Skeletal muscle cell (primary cell): Measurements from ENCODE around the gene SPRED2.

Experiments used
- DNase-seq: peaks from one replicate; pipeline ENCODE4 v3.0.0-alpha.2; 2010; ENCODE audit warnings: low read depth
- H3K4me3 ChIP-seq: 2 replicates; pipeline ENCODE4 v1.5.1; 2011; ENCODE audit warnings: low read depth, mild to moderate bottlenecking, control low read depth, low read length, moderate library complexity

Gene SPRED2

DNA sequence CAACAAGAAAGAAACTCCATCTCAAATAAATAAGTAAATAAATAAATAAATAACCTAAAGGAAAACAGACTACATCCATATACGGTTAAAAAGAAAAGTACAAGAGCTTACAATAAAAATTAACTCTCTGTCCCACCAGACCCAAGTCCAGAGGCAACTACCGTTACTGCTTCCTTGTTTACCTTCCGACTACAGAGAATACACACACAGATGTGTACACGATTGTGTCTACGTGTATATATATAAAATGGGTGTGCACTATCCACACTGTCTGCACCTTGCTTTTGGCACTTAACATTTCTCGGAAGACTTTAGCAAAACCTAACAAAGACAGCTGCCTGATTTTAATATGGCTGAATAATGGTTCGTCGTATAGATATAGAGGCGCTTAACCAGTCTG lies 134.9 kb downstream of the SPRED2 start:
- H3K4me3 ChIP-seq, result no peak overlapping the region
- DNase-seq, result no peak

DNA sequence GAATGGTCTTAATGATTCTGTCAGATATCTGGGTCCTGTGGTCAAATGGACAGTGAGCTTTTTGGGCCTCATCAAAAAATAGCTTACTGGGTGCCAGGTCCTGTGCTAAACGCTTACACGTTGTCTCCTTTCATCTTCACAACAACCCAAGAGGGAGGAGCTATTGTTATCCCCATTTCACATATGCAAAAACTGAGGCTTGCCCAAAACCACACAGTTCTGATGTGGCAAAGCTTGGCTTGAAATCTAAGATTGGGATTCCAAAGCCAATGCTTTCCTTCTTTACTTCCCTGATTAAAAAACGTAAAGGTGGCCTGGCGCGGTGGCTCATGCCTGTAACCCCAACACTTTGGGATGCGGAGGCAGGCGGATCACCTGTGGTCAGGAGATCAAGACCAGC lies 135.4 kb downstream of the SPRED2 start:
- DNase-seq, result no peak
- H3K4me3 ChIP-seq, result no peak overlapping the region

DNA sequence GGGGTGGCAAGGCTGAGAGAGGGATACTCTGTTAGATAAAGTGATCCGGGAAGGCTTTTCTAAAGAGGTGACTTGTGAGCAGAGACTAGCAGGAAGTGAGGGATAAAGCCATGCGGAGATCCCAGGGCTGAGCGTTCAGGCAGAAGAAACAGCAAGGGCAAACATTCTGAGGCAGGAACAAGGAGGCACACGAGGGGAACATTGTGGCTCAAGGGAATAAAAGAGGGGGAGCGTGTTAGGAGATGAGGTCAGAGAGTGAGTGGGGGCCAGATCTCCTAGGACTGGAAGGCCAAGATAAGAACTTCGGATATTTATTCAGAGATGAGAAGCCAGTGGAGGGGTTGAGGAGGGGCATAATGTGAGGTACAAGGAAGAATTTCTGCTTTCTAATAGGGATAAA lies 137.7 kb downstream of the SPRED2 start:
- H3K4me3 ChIP-seq, result no peak overlapping the region
- DNase-seq, result no peak

DNA sequence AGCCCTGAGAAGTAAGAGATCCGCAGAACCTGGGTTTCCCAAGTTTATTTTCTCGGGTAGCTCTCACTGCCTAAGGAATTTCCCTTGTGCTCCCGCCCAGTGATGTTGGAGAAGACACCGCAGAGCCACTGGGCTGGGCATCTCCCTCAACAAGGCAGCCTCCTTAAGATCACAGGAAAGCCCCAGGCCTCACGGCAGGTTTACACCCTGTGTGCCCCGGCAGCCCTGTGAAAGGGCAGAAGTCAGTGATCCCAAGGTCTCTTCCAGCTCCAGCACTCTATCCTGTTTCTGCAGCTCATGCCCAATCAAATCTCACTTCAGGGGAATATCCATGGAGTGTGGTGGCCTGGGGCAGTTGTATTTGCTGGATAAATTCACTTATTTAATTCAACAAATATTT lies 138.3 kb downstream of the SPRED2 start:
- no peak overlapping the region for H3K4me3 ChIP-seq
- DNase-seq, result no peak

DNA sequence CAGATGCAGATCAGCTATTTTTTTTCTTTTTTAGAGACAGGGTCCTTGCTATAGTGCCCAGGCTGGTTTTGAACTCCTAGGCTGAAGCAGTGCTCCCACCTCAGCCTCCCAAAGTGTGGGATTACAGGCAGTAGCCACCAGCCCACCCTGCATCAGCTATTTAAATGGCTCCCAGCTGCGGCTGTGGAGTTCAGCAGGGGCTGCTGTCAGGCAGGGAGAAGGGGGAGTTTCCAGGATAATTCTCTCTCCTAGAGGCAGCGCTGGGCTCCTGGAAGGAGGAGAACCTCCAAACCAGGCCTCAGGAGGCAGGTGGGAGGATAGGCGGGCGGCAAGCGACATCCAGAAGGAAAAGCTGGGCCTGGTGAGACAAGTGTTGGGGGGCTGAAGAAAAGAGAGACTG lies 139.0 kb downstream of the SPRED2 start:
- no peak for DNase-seq
- H3K4me3 ChIP-seq, result no peak overlapping the region

DNA sequence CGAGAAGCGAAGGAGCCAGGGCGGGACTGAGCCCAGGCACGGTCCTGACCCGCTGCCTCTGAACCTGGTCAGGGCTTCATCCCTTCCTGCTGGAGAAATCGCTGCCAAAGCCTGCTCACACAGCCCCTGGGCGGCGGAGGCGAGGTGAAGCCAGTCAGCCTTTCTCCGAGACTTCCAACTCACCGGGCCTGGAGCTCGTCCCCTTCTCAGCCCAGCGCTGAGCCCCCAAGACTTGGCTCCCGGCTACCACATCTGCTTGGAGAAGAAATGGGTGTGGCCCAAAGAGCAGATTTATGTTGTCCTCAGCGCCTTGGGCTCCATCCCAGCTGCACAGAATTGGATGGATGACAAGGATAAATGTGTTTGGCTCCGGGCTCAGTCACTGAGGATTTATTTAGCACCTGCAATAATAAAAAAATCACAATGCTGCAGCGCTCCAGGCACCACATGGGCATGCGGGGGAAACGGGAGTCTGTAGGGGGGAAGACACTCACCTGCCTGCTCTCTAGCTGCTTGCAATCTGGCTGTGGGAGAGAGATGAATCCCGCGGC lies 139.9 kb downstream of the SPRED2 start:
- DNase-seq, result no peak
- H3K4me3 ChIP-seq, result no peak overlapping the region

DNA sequence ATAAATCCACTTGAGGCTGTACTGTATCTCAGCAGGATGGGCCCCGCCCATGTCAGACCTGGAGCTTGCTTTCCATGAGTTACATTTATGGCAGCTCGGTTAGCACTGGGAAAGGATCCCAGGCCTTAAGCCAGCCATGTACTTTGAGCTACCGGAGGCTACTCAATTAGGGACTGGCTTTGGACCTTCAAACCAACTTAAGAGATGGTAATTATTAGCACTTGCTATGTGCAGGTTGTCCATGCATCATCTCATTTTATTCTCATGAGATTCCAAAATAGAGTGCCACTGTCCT lies 140.3 kb downstream of the SPRED2 start:
- DNase-seq, result no peak
- H3K4me3 ChIP-seq, result no peak overlapping the region

DNA sequence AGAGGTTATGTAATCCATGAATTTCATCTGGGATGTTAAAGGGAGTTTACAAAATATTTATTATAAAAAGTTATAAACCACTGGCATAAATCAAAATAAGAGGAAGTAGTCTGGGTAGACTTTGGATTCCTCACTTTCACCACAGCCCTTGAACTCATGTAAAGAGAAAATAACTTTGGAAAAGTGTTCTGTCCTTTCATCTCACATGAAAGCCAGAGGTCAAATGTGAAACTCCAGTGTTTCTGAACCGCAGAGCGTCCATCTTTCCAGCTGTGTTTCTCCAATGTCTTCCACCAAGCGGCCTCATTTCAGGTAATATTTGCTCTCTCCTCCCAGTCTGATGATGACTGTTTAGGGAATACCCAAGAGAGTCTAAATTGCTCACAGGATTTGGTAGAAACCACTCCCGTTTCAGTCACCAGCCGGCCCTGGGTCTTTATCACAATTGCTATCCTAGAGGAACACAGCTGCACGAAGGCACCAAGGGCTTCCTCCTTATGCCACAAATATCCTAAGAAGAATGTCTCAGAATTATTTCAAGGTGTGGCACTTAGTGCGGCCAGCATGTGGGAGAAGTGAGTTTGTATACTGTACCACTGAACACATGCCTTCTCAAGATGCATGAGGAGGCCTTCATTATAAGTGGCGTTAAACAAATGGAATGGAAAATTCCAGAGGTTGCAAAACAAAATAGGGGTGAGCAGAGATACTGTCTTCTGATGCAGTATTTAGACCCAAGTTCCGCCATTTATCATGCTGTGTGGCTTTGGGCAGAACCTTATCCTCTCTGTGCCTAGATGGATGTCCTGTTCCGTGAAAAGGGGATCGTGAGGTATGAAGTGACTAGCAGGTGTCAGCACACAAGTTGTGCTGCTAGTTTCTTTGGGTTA lies 140.9 kb downstream of the SPRED2 start:
- DNase-seq, result no peak
- no peak overlapping the region for H3K4me3 ChIP-seq

DNA sequence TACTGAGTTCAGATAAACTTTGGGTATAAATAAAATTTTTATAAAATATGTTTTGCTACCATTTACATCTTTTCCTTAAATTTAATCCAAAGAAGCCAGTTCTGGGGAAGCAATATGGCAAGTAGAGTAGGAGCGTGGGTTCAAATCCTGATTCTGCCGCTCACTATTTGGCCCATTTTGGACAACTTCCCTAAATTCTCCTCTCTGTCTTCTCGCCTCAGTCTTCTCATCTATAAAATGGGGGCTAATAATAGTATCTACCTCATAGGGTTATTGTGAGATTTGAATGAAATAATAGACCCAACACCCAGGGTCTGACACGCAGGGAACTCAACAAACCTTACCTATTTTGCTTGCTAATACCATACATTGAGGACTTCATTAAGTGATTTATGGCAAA lies 145.0 kb downstream of the SPRED2 start:
- DNase-seq, result no peak
- H3K4me3 ChIP-seq, result no peak overlapping the region

DNA sequence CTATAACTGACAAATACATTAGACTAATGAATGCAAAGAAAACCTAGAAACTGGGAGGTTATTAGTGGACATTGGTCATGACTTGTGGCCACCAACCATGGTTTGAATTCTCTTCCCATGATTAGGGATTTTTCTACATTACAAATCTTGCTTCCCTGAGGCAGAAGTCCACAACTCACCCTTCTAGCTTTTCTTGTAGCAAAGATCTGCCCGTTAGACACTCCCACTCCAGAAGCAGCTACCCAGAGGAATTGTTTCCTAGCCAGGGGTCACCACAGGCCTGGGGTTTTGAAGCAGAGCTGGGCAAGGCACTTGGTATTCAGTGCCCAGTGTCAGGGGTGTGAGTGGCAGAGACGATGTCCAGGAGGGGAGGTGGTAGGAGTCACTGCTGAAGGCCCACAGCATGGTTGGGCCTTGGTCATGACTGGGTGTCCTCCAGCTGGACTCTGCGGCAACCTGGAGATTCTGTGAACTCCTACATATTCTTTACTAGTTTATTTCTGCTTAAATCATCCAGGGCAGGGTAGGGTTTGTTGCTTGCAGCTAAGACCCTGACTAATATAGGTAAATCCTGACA lies 149.8 kb downstream of the SPRED2 start:
- DNase-seq, result no peak
- H3K4me3 ChIP-seq, result no peak overlapping the region

DNA sequence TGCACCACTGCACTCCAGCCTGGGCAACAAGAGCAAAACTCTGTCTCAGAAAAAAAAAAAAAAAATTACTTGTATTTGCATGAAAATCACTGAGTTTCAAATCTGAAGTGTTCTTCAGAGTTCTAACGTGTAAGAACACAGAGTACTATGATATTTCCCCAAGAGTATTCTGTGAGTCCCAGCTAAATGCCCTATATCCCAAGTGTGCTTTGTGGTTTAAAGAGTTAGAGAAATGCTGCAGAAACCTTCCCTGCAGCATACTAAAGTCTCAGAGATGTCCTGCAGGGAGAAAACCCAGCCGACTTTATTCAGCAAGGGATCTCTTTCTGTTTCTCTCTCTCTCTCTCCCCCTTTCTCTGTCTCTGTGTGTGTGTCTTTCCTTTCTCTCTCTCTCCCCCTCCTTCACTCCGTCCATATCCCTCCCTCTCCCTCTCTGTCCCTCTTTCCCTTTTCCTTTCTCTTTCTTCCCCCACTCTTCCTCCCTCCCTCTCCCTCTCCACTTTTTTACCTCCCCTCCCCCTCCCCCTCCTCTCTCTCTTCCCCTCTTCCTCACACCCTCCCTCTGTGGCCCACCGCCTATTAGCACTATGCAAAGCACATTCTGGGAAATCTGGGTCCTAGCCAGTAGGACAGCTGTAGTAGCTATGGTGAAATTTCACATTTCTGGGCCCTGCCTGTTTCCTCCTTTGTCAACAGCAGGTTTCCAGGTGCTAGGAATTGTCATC lies 150.6 kb downstream of the SPRED2 start:
- no peak overlapping the region for H3K4me3 ChIP-seq
- DNase-seq, result no peak

DNA sequence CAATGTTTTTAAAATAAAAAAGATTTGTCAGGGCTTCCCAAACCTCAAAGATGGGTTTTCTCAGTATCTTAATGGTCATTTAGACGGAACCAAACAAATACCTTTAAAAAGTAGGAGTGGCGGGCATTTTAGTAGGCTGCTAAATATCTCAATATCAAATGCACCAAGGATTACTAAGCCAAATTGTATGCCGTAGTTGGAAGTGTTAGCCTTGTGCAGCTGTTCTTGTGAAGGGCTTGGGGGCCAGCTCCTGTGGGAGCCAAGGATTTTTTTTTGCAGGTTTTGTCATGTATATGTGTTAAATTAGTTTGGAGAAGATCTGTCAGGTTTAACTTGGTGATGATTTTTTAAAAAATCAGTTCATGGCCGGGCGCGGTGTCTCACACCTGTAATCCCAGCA lies 152.6 kb downstream of the SPRED2 start:
- H3K4me3 ChIP-seq, result no peak overlapping the region
- no peak for DNase-seq

DNA sequence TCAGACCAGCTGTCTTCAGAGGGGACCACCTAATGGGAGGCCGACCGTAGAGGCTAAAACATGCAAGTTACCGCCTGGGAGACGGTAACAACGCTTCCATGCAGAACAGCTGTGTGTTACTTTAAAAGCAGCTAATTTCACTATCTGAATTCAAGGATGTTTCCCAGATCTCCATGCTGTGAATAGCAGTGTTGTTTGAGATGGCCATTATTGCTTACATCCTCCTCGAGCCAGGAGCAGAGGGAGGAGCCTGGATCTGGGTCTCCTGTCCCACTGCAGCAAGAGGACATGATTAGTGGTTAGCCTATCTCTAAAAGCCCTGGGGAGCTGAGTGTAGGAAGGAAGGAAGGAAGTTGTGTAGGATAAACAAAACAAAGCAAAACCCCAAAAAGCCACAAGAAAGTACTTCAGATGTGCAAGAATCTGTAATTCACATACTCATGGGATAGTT lies 153.8 kb downstream of the SPRED2 start:
- H3K4me3 ChIP-seq, result no peak overlapping the region

DNA sequence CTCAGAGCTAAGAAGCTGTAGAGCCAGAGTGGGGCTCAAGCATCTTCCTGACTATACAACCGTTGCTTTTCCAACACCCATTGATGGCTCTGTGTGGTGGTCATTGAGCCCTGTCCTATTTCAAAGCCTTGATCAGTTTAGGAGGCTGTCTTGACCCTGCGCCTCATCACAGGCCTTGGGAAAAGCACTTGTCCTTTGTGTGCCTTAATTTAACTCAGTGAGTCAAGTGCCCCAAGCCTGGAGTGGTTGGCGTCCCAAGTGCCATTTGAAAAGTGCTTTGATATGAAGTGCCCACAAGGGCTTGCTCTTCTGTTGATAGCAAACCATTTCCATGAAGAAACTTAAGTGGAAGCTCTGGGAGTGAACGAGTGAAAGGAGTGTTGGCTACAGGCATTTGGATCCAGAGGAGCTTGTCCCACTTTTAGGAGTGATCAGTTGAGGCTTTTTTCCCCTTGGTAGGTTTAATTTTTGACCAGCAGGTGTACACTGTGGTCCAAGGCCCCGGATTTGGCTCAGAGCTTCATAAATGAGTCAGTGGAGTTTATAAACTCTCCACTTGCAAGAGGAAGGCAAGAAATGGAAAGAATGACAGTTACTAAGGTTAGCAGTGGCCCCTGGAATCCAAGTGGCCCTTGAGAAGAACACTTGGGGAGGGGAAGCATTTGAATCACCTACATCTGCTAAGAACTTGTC lies 154.5 kb downstream of the SPRED2 start:
- H3K4me3 ChIP-seq, result no peak overlapping the region
- DNase-seq, result no peak

More for the DNA sequence above, 153.8 kb downstream of the SPRED2 start:
- peak; percentile 36 for DNase-seq

DNA sequence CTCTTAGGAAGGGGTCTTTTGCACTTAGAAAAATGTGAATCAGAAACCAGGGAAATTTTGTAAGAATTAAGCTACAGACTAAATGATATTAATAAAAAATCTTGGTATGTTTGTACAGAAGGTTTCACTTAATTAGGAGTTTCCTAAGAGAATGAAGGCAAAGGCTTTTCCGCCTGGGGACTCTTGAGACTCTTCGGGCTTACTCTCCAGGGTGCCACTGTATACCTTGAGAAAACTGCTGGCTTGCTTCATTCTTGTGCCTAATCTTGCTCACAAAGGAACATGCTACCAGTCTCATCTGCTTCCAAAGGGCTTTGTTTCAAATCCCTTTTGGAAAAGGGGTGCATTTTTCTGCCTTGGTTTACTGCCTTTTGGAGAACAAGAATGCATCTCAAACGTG lies 155.3 kb downstream of the SPRED2 start:
- no peak for DNase-seq
- no peak overlapping the region for H3K4me3 ChIP-seq

DNA sequence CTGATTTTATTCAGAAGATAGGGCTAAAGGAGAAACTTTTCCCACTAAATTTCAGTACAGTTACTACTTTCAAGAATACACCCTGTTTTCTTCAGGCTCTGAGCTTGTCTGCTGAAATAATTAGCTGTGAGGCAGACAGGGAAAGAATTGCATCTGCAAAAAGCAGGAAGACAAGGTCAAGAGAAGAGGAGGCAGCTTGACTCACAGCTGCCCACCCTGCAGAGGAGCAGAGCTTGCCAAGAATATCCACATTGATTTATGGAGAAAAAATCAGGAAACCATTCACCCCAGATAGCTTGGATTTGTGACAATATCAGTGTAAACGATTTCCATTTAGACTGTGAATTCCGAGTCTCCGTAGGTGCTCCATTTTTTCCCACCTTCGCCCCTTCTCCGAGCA lies 155.8 kb downstream of the SPRED2 start:
- DNase-seq, result peak; percentile 28

DNA sequence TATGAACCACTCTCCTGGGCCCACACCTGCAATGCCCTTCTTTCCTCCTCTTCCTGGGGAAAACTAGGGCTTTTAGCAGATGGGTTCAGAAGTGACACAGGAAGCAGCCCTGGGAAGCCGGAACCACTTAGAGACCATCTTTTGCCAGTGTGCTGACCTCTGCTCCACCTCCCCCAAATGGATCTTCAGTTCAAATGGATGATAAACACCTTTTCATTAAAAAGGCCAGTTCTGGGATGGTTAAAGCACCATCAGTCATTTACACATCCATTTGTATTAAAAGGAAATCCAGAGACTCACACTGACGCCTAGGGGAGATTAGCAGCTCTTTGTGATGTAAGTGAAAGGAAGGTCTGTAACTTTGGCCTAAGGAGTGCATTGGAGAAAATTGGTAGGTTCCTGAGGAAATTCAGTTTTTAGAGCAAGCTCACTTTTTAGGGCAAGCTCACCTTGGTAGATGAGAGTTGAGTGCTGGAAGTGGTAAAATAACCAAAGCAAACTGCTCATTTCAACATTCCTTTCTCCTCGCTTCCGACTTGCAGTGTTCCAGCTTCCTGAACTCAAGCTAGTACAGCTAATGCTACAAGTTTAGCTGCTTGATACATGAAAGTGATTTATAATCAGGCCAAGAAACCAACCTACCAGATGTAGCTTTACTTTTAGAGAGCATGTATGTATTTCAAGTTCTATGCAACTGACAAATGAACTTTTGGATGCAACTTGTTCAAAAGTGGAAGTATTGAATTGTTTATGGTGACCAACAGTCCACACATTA lies 157.1 kb downstream of the SPRED2 start:
- DNase-seq, result no peak
- no peak overlapping the region for H3K4me3 ChIP-seq

More for the DNA sequence above, 155.8 kb downstream of the SPRED2 start:
- H3K4me3 ChIP-seq, result no peak overlapping the region

DNA sequence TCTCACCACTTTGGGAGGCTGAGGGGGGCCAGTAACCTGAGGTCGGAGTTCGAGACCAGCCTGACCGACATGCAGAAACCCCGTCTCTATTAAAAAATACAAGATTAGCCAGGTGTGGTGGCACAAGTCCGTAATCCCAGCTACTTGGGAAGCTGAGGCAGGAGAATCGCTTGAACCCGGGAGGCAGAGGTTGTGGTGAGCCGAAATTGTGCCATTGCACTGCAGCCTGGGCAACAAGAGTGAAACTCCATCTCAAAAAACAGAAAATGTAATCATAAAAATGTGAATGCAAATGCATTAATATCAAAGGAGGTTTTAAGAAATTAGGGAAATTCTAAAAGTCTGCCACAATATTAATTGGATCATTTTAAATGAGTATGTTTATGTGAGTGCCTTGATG lies 159.1 kb downstream of the SPRED2 start:
- no peak for DNase-seq
- no peak overlapping the region for H3K4me3 ChIP-seq

DNA sequence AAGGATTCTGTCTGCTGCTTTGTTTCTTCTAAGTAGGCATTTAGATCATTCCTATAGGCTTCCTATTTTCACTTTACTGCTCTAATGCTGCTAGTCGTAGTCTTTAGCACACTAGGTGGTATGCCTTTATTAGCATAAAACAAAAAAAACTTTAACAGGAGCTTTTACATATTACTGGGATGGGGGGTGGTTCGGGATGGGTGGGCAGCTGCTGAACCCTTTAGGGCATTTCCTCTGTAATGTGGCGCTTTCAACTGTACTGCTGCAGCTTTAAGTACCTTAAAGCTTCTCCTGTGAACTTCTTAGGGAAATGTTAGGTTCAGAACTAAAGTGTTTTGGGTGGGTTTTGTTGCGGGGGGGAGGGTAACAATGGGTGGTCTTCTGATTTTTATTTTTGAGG lies 163.4 kb downstream of the SPRED2 start:
- DNase-seq, result no peak
- H3K4me3 ChIP-seq, result no peak overlapping the region
